NCI-H2107 (cell line): Measurements from ENCODE around the gene MAP3K14.
"Not testable (repeated sequence)": the region's sequence is repeated elsewhere in the genome, so short reads cannot be mapped to it uniquely, and the experiment has no call there.

ENCODE experiments used
- DNase-seq: peaks from one replicate; lab custom pipeline; 2025; lab: John Stamatoyannopoulos, UW

Gene MAP3K14

DNA sequence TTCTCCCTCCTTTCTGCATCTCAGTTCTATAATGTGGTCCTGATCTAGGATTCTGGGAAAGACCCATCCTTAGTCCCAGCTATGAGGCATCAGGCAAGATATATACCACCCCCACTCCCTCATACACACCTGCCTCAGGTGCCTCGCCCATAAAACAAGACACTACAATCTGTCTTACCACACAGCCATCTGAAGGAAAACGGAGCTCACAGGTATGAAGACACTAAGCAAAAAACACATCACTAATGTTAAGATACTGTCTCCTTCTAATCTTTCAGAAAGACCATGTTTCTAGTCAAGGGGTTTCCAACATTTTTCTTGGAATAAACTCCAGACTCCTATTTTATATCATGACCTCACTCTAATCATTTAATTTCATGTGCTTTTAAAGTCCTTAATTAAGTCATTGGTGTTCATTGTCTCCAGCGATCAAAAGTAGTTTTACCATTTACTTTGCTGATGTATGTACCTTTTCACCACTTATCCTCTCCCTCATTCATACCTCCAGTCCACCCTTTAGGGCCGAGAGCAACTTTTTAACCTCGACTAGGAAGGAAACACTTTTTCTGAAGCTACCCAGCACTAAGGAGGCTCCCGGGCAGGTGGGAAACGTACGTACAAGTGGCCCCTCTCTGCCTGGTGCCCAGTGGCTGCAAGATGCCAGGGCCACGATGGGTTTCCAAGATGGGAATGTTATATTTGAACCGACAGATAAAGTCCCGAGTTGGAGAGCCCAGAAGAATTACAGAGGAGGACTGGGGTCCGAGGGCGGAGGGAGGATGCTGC, 979 bp downstream of the MAP3K14 start:
- DNase-seq, result no peak

DNA sequence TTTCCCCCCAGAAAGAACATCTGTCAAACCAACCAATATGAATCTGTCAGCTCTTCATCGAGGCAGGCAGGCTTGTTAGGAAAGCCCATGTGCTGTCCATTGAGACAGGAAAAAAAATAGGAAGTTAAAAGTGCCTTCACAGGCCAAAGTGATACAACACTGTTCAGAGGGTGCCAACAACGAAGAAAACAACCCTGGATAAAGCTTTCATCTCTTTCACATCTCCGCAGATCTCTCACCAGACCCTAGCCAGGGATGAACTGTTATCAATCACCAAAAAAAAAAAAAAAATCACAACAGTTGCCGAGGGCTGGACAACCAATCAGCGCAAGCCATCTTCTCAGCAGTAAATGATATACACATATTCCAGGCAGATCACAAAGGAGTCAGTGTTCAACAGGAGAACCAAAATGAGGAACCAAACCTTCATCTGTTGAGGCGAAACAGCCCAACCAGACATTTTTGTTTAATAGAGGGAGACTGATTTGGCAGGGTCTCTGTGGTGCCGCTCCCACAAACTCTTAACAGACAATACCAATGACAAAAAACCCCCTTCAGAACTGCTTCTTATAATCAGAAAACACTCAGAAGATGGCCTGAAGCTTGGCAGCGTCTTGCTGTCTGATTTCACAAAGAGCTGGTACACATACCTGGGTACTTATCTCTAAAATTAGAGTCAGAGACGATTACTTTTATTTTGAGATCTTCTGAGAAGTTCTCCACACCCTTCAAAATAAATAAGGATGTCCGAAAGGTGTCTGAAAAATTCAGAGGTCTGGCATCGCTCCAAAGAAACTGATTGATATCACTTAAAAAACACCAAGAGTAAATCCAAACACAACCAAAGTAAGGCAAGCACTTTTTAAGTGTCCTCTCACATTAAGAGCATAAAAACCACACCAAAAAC, 1.8 kb downstream of the MAP3K14 start:
- DNase-seq, result no peak

- no peak for DNase-seq
Measured at GRCh38 chr17:45313996-45314740, 2.7 kb downstream of the MAP3K14 start.

- DNase-seq, result no peak
Measured at GRCh38 chr17:45313421-45313771, 3.4 kb downstream of the MAP3K14 start.

GRCh38 chr17:45312477-45313420, 4.1 kb downstream of the MAP3K14 start:
- no peak for DNase-seq

DNA sequence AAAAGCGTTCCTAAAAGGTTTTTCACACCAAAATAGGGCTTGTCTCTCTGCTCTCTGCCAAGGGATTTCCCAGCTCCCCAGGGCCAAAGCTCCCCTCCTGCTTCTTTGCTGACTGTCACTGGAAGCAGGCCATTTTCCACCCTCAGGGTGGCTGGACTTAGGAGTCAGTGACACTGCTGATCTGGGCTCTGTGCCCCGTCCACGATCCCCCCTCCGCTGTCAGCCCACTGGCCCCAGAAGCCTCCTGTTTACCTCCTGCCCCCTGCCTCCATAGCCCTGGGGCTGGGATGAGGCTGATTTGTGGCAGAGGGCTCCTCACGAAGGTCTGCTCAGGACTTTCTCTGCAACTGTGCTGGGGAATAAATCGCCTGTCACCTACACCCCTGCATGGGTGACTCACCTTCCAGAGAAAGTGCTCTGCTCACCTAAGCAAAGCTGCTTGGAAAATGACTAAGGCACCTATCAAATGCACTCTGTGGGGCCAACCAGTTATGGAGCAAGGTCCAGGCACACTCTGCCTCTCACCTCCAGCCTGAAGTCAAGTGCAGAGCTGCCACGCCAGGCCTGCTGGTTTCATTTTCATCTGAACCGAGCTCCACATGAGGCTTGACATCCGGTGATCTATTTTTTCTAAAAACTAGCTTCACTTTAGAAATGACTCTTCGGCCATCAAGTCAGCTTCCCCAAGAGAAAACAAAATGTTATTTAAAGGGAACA, 4.9 kb downstream of the MAP3K14 start:
- no peak for DNase-seq

DNA sequence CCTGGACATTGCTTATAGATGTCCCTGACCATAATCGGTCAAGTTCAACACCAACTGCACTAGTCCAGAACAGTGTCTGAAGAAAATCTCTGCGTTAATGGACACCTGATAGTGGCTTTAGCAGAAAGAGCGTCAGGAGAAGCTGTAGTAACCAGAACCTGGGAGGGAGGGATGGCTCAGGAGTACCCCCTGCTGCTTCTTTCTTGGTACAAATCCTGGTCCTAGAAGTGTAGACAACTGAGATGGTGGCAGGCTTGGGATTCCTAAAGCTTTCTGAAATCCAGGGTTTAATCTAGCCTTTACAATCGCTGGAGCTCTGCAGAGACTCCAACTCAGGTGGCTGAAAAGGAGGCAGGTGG, 5.4 kb downstream of the MAP3K14 start:
- no peak for DNase-seq

DNA sequence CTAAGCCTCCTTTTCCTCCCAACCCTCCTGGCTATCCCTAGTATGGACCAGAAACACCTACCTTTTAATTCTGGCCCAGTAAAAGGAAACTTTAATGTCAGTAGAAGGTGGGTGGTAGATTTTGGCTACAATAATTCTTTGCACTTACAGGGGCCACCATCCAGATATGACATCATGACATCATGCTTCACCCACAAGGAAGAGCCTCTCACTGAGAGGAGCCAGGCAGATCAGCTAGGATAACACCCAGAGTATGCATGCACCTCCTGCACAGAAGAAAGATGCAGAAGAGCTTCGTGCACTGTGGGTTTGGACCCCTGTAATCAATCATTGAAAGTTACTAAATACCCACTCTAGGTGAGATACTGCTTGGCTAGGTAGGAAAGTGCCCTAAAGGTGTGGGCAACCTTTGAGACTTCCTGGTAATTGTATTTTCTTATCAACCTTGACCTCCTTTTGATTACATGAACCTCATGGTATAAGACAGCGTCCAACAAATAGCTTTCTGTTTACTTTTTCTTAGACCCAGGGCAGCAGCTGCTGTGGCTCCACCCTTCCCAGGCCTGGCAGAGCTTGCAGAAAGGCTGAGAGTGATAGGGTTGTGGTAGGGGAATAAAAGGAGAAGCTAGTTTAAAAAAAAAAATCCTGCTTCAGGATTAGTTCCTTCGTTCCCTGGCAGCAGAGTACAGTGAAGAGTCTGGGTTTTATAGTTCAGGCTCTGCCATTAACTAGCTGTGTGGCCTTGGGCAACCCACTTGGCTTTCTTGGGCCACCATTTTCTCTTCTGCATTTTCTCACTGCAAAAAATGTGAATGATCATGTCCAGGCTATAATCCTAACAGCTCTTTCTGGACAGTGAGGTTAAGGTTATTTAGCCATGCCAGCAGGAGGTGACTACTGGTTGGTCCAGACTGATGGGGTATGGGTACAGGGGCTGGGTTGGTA, 6.2 kb downstream of the MAP3K14 start:
- no peak for DNase-seq

GRCh38 chr17:45309400-45309799, 7.4 kb downstream of the MAP3K14 start:
- no peak for DNase-seq

- no peak for DNase-seq
Measured at GRCh38 chr17:45308840-45309239, 8.0 kb downstream of the MAP3K14 start.

DNA sequence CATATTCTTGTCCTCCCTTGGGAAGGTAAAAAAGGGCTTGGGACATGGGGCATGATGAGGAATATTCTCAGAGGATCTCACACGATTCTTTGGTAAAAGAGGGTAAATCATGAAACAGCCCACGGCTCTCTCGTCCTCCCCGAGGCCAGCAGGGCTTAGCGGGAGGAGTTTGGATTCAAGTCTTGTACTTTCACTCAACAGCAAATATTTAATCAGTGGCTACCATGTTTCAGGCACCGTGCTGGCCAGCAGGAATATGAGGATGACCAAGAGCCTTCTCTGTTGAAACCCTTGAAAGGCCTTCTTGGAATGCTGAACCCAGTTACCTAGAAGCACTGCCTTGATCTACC, 8.8 kb downstream of the MAP3K14 start:
- no peak for DNase-seq

DNA sequence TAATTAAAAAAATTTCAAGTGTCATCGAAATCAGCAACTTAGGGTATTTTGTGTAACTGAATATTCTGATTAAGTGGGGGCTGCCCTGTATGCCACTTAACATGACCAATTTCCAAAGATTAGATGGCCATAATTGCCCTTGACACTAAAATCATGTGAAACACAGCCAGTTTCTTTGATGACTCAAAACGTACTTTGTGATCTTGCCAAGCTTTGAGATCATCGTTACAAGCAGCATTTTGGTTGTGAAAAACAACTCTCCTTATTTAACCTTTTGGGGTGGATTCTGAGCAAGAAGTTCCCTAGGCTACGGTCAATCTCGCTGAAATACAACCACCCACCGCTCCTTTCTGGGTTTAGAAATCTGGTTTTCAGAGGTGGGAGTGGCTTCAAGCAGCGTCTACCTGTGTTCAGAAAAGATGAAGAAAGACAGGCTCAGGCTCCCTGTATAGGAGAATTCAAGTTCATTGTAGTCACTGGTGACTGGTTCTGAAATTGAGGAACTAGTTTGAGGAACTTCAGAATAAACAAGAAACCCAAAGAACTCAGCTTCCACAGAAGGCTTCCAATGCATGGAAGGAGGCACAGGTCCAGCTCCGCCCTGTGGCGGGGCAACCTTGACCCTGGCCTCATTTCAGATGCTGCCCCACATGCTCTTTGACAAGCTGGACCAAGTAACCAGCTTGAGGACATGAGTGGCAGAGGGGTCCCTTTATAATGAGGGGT, 9.4 kb downstream of the MAP3K14 start:
- no peak for DNase-seq

- no peak for DNase-seq
Measured at GRCh38 chr17:45306623-45307022, 10.2 kb downstream of the MAP3K14 start.

GRCh38 chr17:45306094-45306493, 10.7 kb downstream of the MAP3K14 start:
- no peak for DNase-seq

DNA sequence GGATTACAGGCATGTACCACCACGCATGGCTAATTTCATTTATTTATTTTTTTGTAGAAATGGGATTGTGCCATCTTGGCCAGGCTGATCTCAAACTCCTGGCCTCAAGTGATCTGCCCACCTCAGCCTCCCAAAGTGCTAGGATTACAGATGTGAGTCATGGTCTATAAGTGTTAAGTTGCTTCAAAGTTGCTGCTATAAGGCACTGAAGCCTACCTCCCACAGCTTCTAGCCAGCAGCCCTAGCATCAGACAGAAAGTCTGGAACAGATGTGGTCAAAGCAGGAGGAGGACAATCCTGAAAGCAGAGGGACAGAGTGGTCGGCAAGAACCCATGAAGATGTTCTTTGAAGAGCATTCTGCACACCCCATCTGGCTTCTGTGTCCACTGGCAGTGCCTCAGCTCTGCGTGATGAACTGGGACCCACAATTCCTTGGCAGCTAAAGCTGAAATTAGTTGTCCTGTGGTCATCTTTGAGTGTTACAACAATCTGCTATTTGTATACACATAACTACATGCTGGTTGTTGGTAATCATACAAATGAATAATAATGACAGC, 11.2 kb downstream of the MAP3K14 start:
- DNase-seq, result no peak

DNA sequence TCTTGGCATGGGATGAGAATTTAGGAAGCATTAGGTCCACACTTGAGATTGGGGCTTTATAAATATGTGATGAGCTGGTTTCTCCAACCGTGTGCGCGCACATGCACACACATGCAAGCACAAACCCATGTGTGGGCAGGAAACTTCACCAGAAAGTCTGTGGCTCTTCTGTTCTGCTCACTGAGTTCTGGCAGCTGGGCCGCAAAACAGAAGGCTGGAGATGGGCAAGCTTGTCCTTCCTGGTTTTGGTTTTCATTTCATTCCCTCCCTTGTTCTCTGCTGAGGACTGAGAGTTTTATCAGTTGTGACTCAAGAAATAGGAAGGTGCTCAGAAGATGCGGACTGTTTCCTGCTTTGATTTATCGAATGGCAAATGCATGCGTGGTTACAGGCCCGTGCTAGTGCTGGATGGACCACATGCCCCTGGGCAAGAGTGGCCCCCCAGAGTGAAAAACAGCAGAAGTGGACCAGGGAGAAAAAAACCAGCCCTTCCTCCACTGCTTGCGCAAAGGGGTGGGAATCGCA, 14.1 kb downstream of the MAP3K14 start:
- DNase-seq, result no peak

GRCh38 chr17:45302220-45302619, 14.6 kb downstream of the MAP3K14 start:
- DNase-seq, result not testable (repeated sequence)

- DNase-seq, result no peak
Measured at GRCh38 chr17:45301674-45302073, 15.1 kb downstream of the MAP3K14 start.
